H9 (cell line): Measurements from ENCODE around the gene GCN1. TPM values are rescaled to one million over a fixed set of nuclear protein-coding genes. Genes with fewer than 3 reads are reported as not detected.

Experiments used
- DNase-seq: peaks from one replicate; pipeline ENCODE4 v3.0.0-alpha.2; 2017
- H2AFZ ChIP-seq: one replicate; pipeline ENCODE4 v1.6.1; 2013; ENCODE audit warnings: mild to moderate bottlenecking, low read length, control low read depth, moderate library complexity
- H2AK5ac ChIP-seq: 2 replicates; pipeline ENCODE4 v1.6.1; 2013; ENCODE audit warnings: low read length, control low read depth, mixed read lengths; ENCODE audit not compliant: insufficient read length
- H2BK120ac ChIP-seq: one replicate; pipeline ENCODE4 v1.6.1; 2013; ENCODE audit warnings: low read depth, mild to moderate bottlenecking, low read length, control low read depth, inconsistent platforms; ENCODE audit not compliant: poor library complexity, severe bottlenecking
- H2BK12ac ChIP-seq: 2 replicates; pipeline ENCODE4 v1.6.1; 2013; ENCODE audit warnings: low read length, control low read depth, mixed read lengths, low read depth; ENCODE audit not compliant: insufficient read length
- H2BK15ac ChIP-seq: 2 replicates; pipeline ENCODE4 v1.6.1; 2013; ENCODE audit warnings: low read depth, low read length, control low read depth
- H2BK20ac ChIP-seq: one replicate; pipeline ENCODE4 v1.6.1; 2013; ENCODE audit warnings: low read depth, mild to moderate bottlenecking, low read length, control low read depth, inconsistent platforms; ENCODE audit not compliant: poor library complexity, severe bottlenecking
- H2BK5ac ChIP-seq: 2 replicates; pipeline ENCODE4 v1.6.1; 2013; ENCODE audit warnings: low read length, control low read depth, mixed read lengths; ENCODE audit not compliant: insufficient read length
- H3K14ac ChIP-seq: 2 replicates; pipeline ENCODE4 v1.6.1; 2013; ENCODE audit warnings: low read length, control low read depth; ENCODE audit not compliant: insufficient read depth
- H3K18ac ChIP-seq: 2 replicates; pipeline ENCODE4 v1.6.1; 2013; ENCODE audit warnings: low read depth, mild to moderate bottlenecking, mixed read lengths, low read length, control low read depth; ENCODE audit not compliant: insufficient read length
- H3K23ac ChIP-seq: 2 replicates; pipeline ENCODE4 v1.6.1; 2013; ENCODE audit warnings: low read length, control low read depth, mixed read lengths, low read depth; ENCODE audit not compliant: insufficient read length
- H3K23me2 ChIP-seq: 2 replicates; pipeline ENCODE4 v1.6.1; 2013; ENCODE audit warnings: low read depth, mild to moderate bottlenecking, mixed read lengths, low read length, control low read depth; ENCODE audit not compliant: insufficient read length, poor library complexity, severe bottlenecking
- H3K27ac ChIP-seq: 2 replicates; pipeline ENCODE4 v1.5.1; 2013; ENCODE audit warnings: low read length, control low read depth, mixed read lengths, low read depth; ENCODE audit not compliant: insufficient read length
- H3K27me3 ChIP-seq: 2 replicates; pipeline ENCODE4 v1.6.1; 2013; ENCODE audit warnings: low read length, control low read depth, inconsistent platforms; ENCODE audit not compliant: insufficient read depth
- H3K4ac ChIP-seq: 2 replicates; pipeline ENCODE4 v1.6.1; 2013; ENCODE audit warnings: low read depth, mild to moderate bottlenecking, control low read depth, inconsistent platforms, low read length, moderate library complexity
- H3K4me1 ChIP-seq: 2 replicates; pipeline ENCODE4 v1.6.1; 2013; ENCODE audit warnings: low read length, control low read depth, inconsistent platforms; ENCODE audit not compliant: insufficient read depth
- H3K4me2 ChIP-seq: 2 replicates; pipeline ENCODE4 v1.6.1; 2013; ENCODE audit warnings: low read length, control low read depth, mixed read lengths; ENCODE audit not compliant: insufficient read length, insufficient read depth
- H3K56ac ChIP-seq: 2 replicates; pipeline ENCODE4 v1.6.1; 2013; ENCODE audit warnings: low read depth, mild to moderate bottlenecking, mixed read lengths, low read length, control low read depth; ENCODE audit not compliant: insufficient read length
- H3K79me1 ChIP-seq: 2 replicates; pipeline ENCODE4 v1.6.1; 2013; ENCODE audit warnings: low read depth, mild to moderate bottlenecking, moderate library complexity, low read length, control low read depth, inconsistent platforms; ENCODE audit not compliant: insufficient read depth, poor library complexity, severe bottlenecking
- H3K79me2 ChIP-seq: 2 replicates; pipeline ENCODE4 v1.6.1; 2013; ENCODE audit warnings: low read length, control low read depth, inconsistent platforms; ENCODE audit not compliant: insufficient read depth
- H3K9ac ChIP-seq: 2 replicates; pipeline ENCODE4 v1.6.1; 2013; ENCODE audit warnings: low read length, control low read depth, mixed read lengths; ENCODE audit not compliant: insufficient read length; ENCODE audit errors: extremely low read depth
- H3K9me3 ChIP-seq: one replicate; pipeline ENCODE4 v1.6.1; 2013; ENCODE audit warnings: low read depth, low read length, inconsistent platforms; ENCODE audit not compliant: control insufficient read depth
- H3T11ph ChIP-seq: one replicate; pipeline ENCODE4 v1.6.1; 2013; ENCODE audit warnings: mild to moderate bottlenecking, low read length, control low read depth, inconsistent platforms
- H4K20me1 ChIP-seq: one replicate; pipeline ENCODE4 v1.6.1; 2013; ENCODE audit not compliant: control insufficient read depth, insufficient read length, insufficient read depth
- H4K5ac ChIP-seq: 2 replicates; pipeline ENCODE4 v1.6.1; 2013; ENCODE audit warnings: low read depth, mild to moderate bottlenecking, mixed read lengths, low read length, control low read depth; ENCODE audit not compliant: insufficient read length
- H4K8ac ChIP-seq: replicated peaks from 2 replicates; pipeline ENCODE4 v1.6.1; 2013; ENCODE audit warnings: low read length, control low read depth, mixed read lengths, low read depth; ENCODE audit not compliant: insufficient read length
- H4K91ac ChIP-seq: 2 replicates; pipeline ENCODE4 v1.6.1; 2013; ENCODE audit warnings: low read depth, mild to moderate bottlenecking, moderate library complexity, mixed read lengths, low read length, control low read depth; ENCODE audit not compliant: insufficient read length
- H3K27ac Mint-ChIP-seq, 3 experiments: 2 replicates in 2 of 3; 3 replicates in 1 of 3; pipeline ENCODE4 v1.8.0; 2020 to 2021; ENCODE audit warnings: mixed read lengths in 3 of 3, mild to moderate bottlenecking in 1 of 3, moderate library complexity in 1 of 3
- H3K27me3 Mint-ChIP-seq: 2 replicates; pipeline ENCODE4 v1.8.0; 2021; ENCODE audit warnings: low read depth, mild to moderate bottlenecking, moderate library complexity, mixed read lengths
- H3K36me3 Mint-ChIP-seq, 3 experiments: 2 replicates in 2 of 3; 3 replicates in 1 of 3; pipeline ENCODE4 v1.8.0; 2020 to 2021; ENCODE audit warnings: low read depth in 3 of 3, mixed read lengths in 3 of 3; ENCODE audit not compliant: insufficient read depth in 1 of 3
- H3K4me1 Mint-ChIP-seq, 2 experiments: 2 replicates each; pipeline ENCODE4 v1.8.0; 2020; ENCODE audit warnings: mixed read lengths in 2 of 2
- H3K4me3 Mint-ChIP-seq, 2 experiments: 2 replicates in 1 of 2; 3 replicates in 1 of 2; pipeline ENCODE4 v1.8.0; 2020 to 2021; ENCODE audit warnings: mild to moderate bottlenecking in 2 of 2, mixed read lengths in 2 of 2, moderate library complexity in 1 of 2
- H3K9me3 Mint-ChIP-seq, 2 experiments: 2 replicates in 1 of 2; 3 replicates in 1 of 2; pipeline ENCODE4 v1.8.0; 2020; ENCODE audit warnings: mild to moderate bottlenecking in 2 of 2, mixed read lengths in 2 of 2, moderate library complexity in 1 of 2
- WGBS: extraction: QIAGEN DNeasy Blood & Tissue Kit; methylation state at CpG from one replicate; pipeline ENCODE4 v1.1.7; 2013; ENCODE audit warnings: missing lambda C conversion rate, low lambda C conversion rate, mixed read lengths; ENCODE audit not compliant: insufficient read length; ENCODE audit errors: extremely low coverage; 5-methylcytosine and 5-hydroxymethylcytosine counted together
- total RNA-seq: library from RNA; stranded (reverse); gene quantifications from 2 replicates; pipeline ENCODE4 v1.2.1, GENCODE V29; 2021
- TF ChIP-seq, protein P1 (sequence below): fragments of 200-600 bp; sonication (generic); conservative IDR thresholded peaks from 3 replicates; pipeline ENCODE4 v1.8.0; 2021; ENCODE audit warnings: antibody characterized with exemption, mild to moderate bottlenecking

The GCN1 gene
- total RNA-seq, 1 experiment from 2014 or later: 137 TPM

GRCh38 chr12:120110550-120111501, 83.7 kb downstream of the GCN1 start:
- Mint-ChIP-seq H3K27ac (peak overlapping the region; percentile 76 to 93 (median 93); a peak in 6 of 7 replicates), H3K4me1 (peaks cover 48 to 56% of the 10 kb centered on the region in 2 experiments), H3K27me3 (no peaks in the 10 kb centered on the region; the same call in 1 of the 2 replicates), H3K4me3 (no peak overlapping the region), H3K9me3 (no peaks in the 10 kb centered on the region), H3K36me3 (peaks cover 10 to 48% (median 22%) of the 10 kb centered on the region in 3 experiments)
- no peak overlapping the region for H2AK5ac ChIP-seq
- WGBS: no CpG with 5 or more reads among the region's 26 CpGs
- no peak overlapping the region for H2BK12ac ChIP-seq
- H3K4me2 ChIP-seq: no peak overlapping the region
- H2BK20ac ChIP-seq: no peak overlapping the region
- H3K23ac ChIP-seq: no peak overlapping the region
- H3K27me3 ChIP-seq: no peaks in the 10 kb centered on the region
- peaks cover 5% of the 10 kb centered on the region for H3K4me1 ChIP-seq
- no peaks in the 10 kb centered on the region for H4K20me1 ChIP-seq
- H4K5ac ChIP-seq: no peak overlapping the region
- H2AFZ ChIP-seq: no peak overlapping the region
- H4K91ac ChIP-seq: no peak overlapping the region
- TF ChIP-seq, protein P1, sequence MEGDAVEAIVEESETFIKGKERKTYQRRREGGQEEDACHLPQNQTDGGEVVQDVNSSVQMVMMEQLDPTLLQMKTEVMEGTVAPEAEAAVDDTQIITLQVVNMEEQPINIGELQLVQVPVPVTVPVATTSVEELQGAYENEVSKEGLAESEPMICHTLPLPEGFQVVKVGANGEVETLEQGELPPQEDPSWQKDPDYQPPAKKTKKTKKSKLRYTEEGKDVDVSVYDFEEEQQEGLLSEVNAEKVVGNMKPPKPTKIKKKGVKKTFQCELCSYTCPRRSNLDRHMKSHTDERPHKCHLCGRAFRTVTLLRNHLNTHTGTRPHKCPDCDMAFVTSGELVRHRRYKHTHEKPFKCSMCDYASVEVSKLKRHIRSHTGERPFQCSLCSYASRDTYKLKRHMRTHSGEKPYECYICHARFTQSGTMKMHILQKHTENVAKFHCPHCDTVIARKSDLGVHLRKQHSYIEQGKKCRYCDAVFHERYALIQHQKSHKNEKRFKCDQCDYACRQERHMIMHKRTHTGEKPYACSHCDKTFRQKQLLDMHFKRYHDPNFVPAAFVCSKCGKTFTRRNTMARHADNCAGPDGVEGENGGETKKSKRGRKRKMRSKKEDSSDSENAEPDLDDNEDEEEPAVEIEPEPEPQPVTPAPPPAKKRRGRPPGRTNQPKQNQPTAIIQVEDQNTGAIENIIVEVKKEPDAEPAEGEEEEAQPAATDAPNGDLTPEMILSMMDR: no peak
- peaks cover 28% of the 10 kb centered on the region; the same call in 1 of the 2 replicates for H3K79me2 ChIP-seq
- peak; percentile 72 for DNase-seq
- no peak overlapping the region for H2BK5ac ChIP-seq
- no peaks in the 10 kb centered on the region for H3K9me3 ChIP-seq
- no peak overlapping the region for H3K9ac ChIP-seq
- peaks cover 7% of the 10 kb centered on the region for H3K79me1 ChIP-seq
- H4K8ac ChIP-seq: no peak overlapping the region
- H3K4ac ChIP-seq: no peak overlapping the region
- H3K23me2 ChIP-seq: peaks cover under 1% of the 10 kb centered on the region
- no peak overlapping the region for H2BK120ac ChIP-seq
- no peak overlapping the region for H2BK15ac ChIP-seq
- H3T11ph ChIP-seq: no peak overlapping the region
- H3K18ac ChIP-seq: no peak overlapping the region
- 0 out of 2 replicates have a peak overlapping the region, but pooled peaks have one; percentile 8 for H3K14ac ChIP-seq
- H3K27ac ChIP-seq: no peak overlapping the region
- no peak overlapping the region for H3K56ac ChIP-seq
